Activated naive CD8-positive, alpha-beta T cell treated with anti-CD3 and anti-CD28 coated beads, Interleukin-2, amount 10 ng/mL, durations not matched to agents 7 days and 5 days (primary cell): ENCODE data around the gene SH2B2. TPM values are rescaled to one million over a fixed set of nuclear protein-coding genes. Genes with fewer than 3 reads are reported as not detected.

Experiments used
- ATAC-seq: fragments of 150-1000 bp; cut with Tn5 transposase; one replicate; pipeline ENCODE4 v1.10.0; 2021; ENCODE audit warnings: low read depth, moderate library complexity
- POLR2A ChIA-PET: fragments of 350-600 bp; sonication (Branson Sonifier 250); formaldehyde crosslinking; loops from one replicate; lab custom pipeline; 2021; ENCODE audit warnings: antibody characterized with exemption; lab: Charles Lee
- DNase-seq: peaks from one replicate; pipeline ENCODE4 v3.0.0; 2021
- H3K27ac Mint-ChIP-seq: one replicate; pipeline ENCODE4 v1.8.0; 2022; ENCODE audit warnings: mild to moderate bottlenecking, mixed read lengths
- H3K27me3 Mint-ChIP-seq: one replicate; pipeline ENCODE4 v1.8.0; 2022; ENCODE audit warnings: mild to moderate bottlenecking, moderate library complexity, mixed read lengths
- H3K36me3 Mint-ChIP-seq: one replicate; pipeline ENCODE4 v1.8.0; 2021; ENCODE audit warnings: mild to moderate bottlenecking, mixed read lengths
- H3K4me1 Mint-ChIP-seq: one replicate; pipeline ENCODE4 v1.8.0; 2021; ENCODE audit warnings: mixed read lengths
- H3K4me3 Mint-ChIP-seq: one replicate; pipeline ENCODE4 v1.8.0; 2022; ENCODE audit warnings: mild to moderate bottlenecking, moderate library complexity, mixed read lengths
- H3K9me3 Mint-ChIP-seq: one replicate; pipeline ENCODE4 v1.8.0; 2021; ENCODE audit warnings: mixed read lengths
- total RNA-seq, 2 experiments: library from RNA; stranded (reverse); gene quantifications; one replicate each; pipeline ENCODE4 v1.2.3, GENCODE V29; 2021

The SH2B2 gene
- total RNA-seq, 2 experiments from 2014 or later = 0.97 to 1.2 TPM

- Mint-ChIP-seq H3K4me1 (peaks cover 8% of the 10 kb centered on the region), H3K4me3 (peak overlapping the region; percentile 37), H3K27ac (no peak overlapping the region), H3K9me3 (no peaks in the 10 kb centered on the region), H3K27me3 (peaks cover 13% of the 10 kb centered on the region), H3K36me3 (no peaks in the 10 kb centered on the region)
- ATAC-seq = peak; percentile 4
- POLR2A ChIA-PET = no interaction called here
- no peak for DNase-seq
Measured at GRCh38 chr7:102285540-102286236, 980 bp upstream of the SH2B2 start.

GRCh38 chr7:102287111-102287980, 678 bp downstream of the SH2B2 start:
- H3K36me3 Mint-ChIP-seq = no peaks in the 10 kb centered on the region
- ATAC-seq = peak; percentile 37
- POLR2A ChIA-PET = no interaction called here

GRCh38 chr7:102287981-102288278, 1.3 kb downstream of the SH2B2 start:
- Mint-ChIP-seq H3K27me3 (peaks cover 13% of the 10 kb centered on the region), H3K4me1 (peaks cover 15% of the 10 kb centered on the region), H3K27ac (no peak overlapping the region), H3K9me3 (no peaks in the 10 kb centered on the region), H3K36me3 (no peaks in the 10 kb centered on the region), H3K4me3 (peak overlapping the region; percentile 25)
- DNase-seq (no peak), ATAC-seq (no peak)
- POLR2A ChIA-PET = no interaction called here

More at GRCh38 chr7:102287111-102287980, 678 bp downstream of the SH2B2 start:
- Mint-ChIP-seq H3K9me3 (no peaks in the 10 kb centered on the region), H3K4me3 (peak overlapping the region; percentile 52), H3K27me3 (peaks cover 13% of the 10 kb centered on the region), H3K27ac (no peak overlapping the region), H3K4me1 (peaks cover 15% of the 10 kb centered on the region)
- DNase-seq = peak; percentile 61

GRCh38 chr7:102288285-102288930, 1.7 kb downstream of the SH2B2 start:
- Mint-ChIP-seq H3K36me3 (no peaks in the 10 kb centered on the region), H3K27me3 (peaks cover 13% of the 10 kb centered on the region), H3K4me1 (peaks cover 15% of the 10 kb centered on the region), H3K9me3 (no peaks in the 10 kb centered on the region), H3K27ac (no peak overlapping the region), H3K4me3 (peak overlapping the region; percentile 37)
- POLR2A ChIA-PET = no interaction called here
- DNase-seq = no peak
- ATAC-seq = no peak

- Mint-ChIP-seq H3K4me3 (no peak overlapping the region), H3K4me1 (peaks cover 15% of the 10 kb centered on the region)
- ATAC-seq = no peak
Measured at GRCh38 chr7:102289057-102289456, 2.4 kb downstream of the SH2B2 start.

GRCh38 chr7:102291056-102291915, 4.6 kb downstream of the SH2B2 start:
- H3K9me3 Mint-ChIP-seq = no peaks in the 10 kb centered on the region
- ATAC-seq (no peak), DNase-seq (no peak)
- no peaks in the 10 kb centered on the region for H3K36me3 Mint-ChIP-seq
- no peaks in the 10 kb centered on the region for H3K27me3 Mint-ChIP-seq
- POLR2A ChIA-PET = no interaction called here
- no peak overlapping the region for H3K27ac Mint-ChIP-seq
- H3K4me1 Mint-ChIP-seq = peaks cover 8% of the 10 kb centered on the region
- H3K4me3 Mint-ChIP-seq = no peak overlapping the region

More at GRCh38 chr7:102289057-102289456, 2.4 kb downstream of the SH2B2 start:
- Mint-ChIP-seq H3K36me3 (no peaks in the 10 kb centered on the region), H3K27me3 (peaks cover 13% of the 10 kb centered on the region), H3K27ac (no peak overlapping the region), H3K9me3 (no peaks in the 10 kb centered on the region)
- POLR2A ChIA-PET = no interaction called here
- DNase-seq = no peak

- ATAC-seq = no peak
- POLR2A ChIA-PET = no interaction called here
- Mint-ChIP-seq H3K27me3 (no peaks in the 10 kb centered on the region), H3K4me3 (no peak overlapping the region), H3K9me3 (no peaks in the 10 kb centered on the region), H3K27ac (no peak overlapping the region), H3K4me1 (peaks cover 8% of the 10 kb centered on the region), H3K36me3 (no peaks in the 10 kb centered on the region)
- DNase-seq = no peak
Measured at GRCh38 chr7:102291916-102292267, 5.2 kb downstream of the SH2B2 start.

- Mint-ChIP-seq H3K27ac (no peak overlapping the region), H3K36me3 (no peaks in the 10 kb centered on the region)
- POLR2A ChIA-PET = no interaction called here
Measured at GRCh38 chr7:102292813-102293798, 6.4 kb downstream of the SH2B2 start.

GRCh38 chr7:102294589-102294988, 7.9 kb downstream of the SH2B2 start:
- POLR2A ChIA-PET = no interaction called here
- no peak overlapping the region for H3K27ac Mint-ChIP-seq
- H3K4me1 Mint-ChIP-seq = peaks cover 8% of the 10 kb centered on the region
- H3K4me3 Mint-ChIP-seq = no peak overlapping the region
- no peak for ATAC-seq
- no peaks in the 10 kb centered on the region for H3K9me3 Mint-ChIP-seq
- no peaks in the 10 kb centered on the region for H3K27me3 Mint-ChIP-seq
- no peak for DNase-seq
- no peaks in the 10 kb centered on the region for H3K36me3 Mint-ChIP-seq

More at GRCh38 chr7:102292813-102293798, 6.4 kb downstream of the SH2B2 start:
- Mint-ChIP-seq H3K27me3 (no peaks in the 10 kb centered on the region), H3K4me1 (peaks cover 8% of the 10 kb centered on the region), H3K4me3 (no peak overlapping the region), H3K9me3 (no peaks in the 10 kb centered on the region)
- DNase-seq = no peak
- ATAC-seq = no peak

- POLR2A ChIA-PET = no interaction called here
- Mint-ChIP-seq H3K36me3 (no peaks in the 10 kb centered on the region), H3K27me3 (no peaks in the 10 kb centered on the region), H3K4me3 (no peak overlapping the region), H3K9me3 (no peaks in the 10 kb centered on the region), H3K4me1 (peaks cover 8% of the 10 kb centered on the region), H3K27ac (no peak overlapping the region)
- ATAC-seq (no peak), DNase-seq (no peak)
Measured at GRCh38 chr7:102295346-102296178, 8.9 kb downstream of the SH2B2 start.

- POLR2A ChIA-PET = no interaction called here
Measured at GRCh38 chr7:102296179-102296438, 9.4 kb downstream of the SH2B2 start.

GRCh38 chr7:102296514-102296913, 9.8 kb downstream of the SH2B2 start:
- POLR2A ChIA-PET = no interaction called here
- Mint-ChIP-seq H3K27ac (no peak overlapping the region), H3K36me3 (no peaks in the 10 kb centered on the region), H3K27me3 (no peaks in the 10 kb centered on the region), H3K4me3 (no peak overlapping the region), H3K9me3 (no peaks in the 10 kb centered on the region), H3K4me1 (peaks cover 5% of the 10 kb centered on the region)
- DNase-seq = no peak
- ATAC-seq = no peak

More at GRCh38 chr7:102296179-102296438, 9.4 kb downstream of the SH2B2 start:
- ATAC-seq (no peak), DNase-seq (no peak)
- Mint-ChIP-seq H3K4me1 (peaks cover 8% of the 10 kb centered on the region), H3K36me3 (no peaks in the 10 kb centered on the region), H3K9me3 (no peaks in the 10 kb centered on the region), H3K4me3 (no peak overlapping the region), H3K27me3 (no peaks in the 10 kb centered on the region), H3K27ac (no peak overlapping the region)
